ENCODE results near the gene VWA8. TPM values are rescaled to one million over a fixed set of nuclear protein-coding genes. Genes with fewer than 3 reads are reported as not detected.

Gene VWA8
- total and polyA plus RNA-seq, 8 donors = 11.9 to 24.4 (median 14.4) TPM

DNA sequence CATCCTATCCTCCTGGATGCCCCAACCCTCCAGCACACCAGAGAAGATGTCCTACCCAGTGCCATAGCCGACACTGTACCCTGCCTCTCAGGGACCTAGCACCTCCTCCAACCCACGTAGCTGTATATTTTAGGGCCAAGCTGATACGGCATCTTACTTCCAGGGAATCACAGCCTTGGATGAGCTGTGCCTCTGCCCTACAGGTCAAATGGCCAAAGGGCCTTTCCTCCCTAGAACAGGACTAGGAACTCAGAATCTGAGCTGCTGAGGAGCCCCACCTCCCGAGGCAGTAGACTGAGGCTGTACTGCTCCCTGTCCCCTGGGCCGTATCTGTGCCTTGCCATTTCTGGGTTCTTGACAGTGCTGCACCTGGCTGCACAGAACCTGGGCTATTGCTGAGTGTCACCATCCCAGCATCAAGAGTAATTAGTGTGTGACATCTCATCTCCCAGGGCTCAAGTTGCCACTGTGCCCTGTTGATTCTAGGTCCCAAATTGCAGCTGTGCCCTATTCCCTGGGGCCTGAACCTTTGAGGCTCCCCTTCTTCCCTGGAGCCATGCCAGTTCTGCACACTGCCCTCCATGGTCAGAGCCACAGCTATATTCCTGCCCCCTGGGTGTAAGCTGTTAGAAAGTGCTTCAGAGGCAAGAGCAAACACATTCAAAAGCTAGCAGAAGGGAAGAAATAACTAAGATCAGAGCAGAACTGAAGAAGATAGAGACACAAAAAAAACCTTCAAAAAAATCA is 41.0 kb downstream of the VWA8 start:
- Histone ChIP-seq H3K9me3 (peaks cover 0 to 15% of the 10 kb centered on the region in 2 donors), H3K27ac (no peak overlapping the region), H3K27me3 (no peaks in the 10 kb centered on the region), H3K4me3 (no peak overlapping the region), H3K36me3 (no peaks in the 10 kb centered on the region), H3K4me1 (peaks cover 0 to 9% of the 10 kb centered on the region in 2 donors)
- DNase-seq (no peak), ATAC-seq (no peak)
- intact Hi-C loops (cut with DNase I) = no loop called here
- TF ChIP-seq CTCF (IDR thresholded peaks at IDR 0.05) = no peak

DNA sequence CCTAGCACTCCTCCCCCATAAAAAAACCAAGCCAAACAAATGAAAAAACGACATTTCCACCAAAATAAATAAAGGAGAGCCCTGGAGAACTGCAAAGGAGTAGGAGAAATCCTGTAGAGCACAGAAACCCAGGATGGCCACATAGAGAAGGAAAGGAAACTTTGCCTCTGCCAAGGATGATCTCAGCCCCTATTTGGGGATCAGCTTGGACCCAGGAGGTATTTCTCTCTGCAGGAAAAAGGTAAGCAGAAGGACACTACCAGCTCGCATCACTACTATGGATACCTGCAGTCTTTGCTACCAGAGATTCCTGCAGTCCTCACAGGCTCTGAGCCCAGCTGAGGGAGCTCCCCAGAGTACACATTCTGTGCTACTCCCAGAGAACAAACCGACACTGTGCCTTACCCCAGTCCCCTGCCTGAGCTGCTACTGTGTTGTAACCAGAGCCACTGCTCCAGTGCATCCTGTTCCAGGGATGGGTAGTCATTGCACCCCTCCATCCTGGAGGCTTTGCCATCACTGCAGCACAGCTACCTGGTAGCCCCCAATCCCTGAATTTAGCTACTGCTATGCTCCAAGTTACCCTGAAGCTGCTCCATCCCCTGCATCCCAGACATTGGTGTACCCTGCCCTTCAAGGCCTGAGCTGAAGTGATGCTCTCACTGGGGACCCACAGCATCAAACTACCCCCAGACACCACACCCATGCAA is 41.7 kb downstream of the VWA8 start:
- ATAC-seq = no peak
- intact Hi-C loops (cut with DNase I) = no loop called here
- Histone ChIP-seq H3K9me3 (peaks cover 0 to 10% of the 10 kb centered on the region in 2 donors), H3K4me3 (no peak overlapping the region), H3K36me3 (no peaks in the 10 kb centered on the region), H3K4me1 (peaks cover 0 to 9% of the 10 kb centered on the region in 2 donors), H3K27me3 (no peaks in the 10 kb centered on the region), H3K27ac (no peak overlapping the region)
- TF ChIP-seq CTCF (IDR thresholded peaks at IDR 0.05) = no peak
- no peak for DNase-seq

DNA sequence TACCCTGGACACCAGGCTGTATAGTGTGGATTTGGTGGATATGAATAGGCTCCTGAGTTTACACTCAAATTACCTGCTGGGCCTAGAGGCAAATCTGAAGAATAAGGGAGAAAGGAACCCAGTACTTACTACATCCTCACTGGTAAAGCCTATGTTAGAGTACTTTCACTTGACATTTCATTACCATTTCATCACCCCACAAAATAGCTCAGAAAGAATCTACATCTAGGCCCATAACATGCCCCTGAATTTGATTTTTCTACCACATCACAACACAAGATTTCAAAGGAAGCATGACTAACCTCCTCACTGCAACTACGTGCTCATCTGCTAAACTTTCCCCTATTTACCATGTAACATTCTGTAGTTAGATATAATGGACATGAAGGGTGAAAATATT is 43.3 kb downstream of the VWA8 start:
- DNase-seq (no peak), ATAC-seq (no peak)
- intact Hi-C loops (cut with DNase I) = no loop called here
- H3K36me3 ChIP-seq = no peaks in the 10 kb centered on the region
- H3K4me3 ChIP-seq = no peak overlapping the region
- no peaks in the 10 kb centered on the region for H3K9me3 ChIP-seq
- no peaks in the 10 kb centered on the region for H3K27me3 ChIP-seq
- peaks cover 0 to 9% of the 10 kb centered on the region in 2 donors for H3K4me1 ChIP-seq
- no peak for TF ChIP-seq CTCF (IDR thresholded peaks at IDR 0.05)
- no peak overlapping the region for H3K27ac ChIP-seq

GRCh38 chr13:41916173-41916954 is 44.5 kb downstream of the VWA8 start:
- DNase-seq (peak in 1 of 4 donors; percentile 13), ATAC-seq (peak; percentile 62)
- no peaks in the 10 kb centered on the region for H3K9me3 ChIP-seq
- no peaks in the 10 kb centered on the region for H3K27me3 ChIP-seq
- H3K27ac ChIP-seq = no peak overlapping the region
- intact Hi-C loops (cut with DNase I) = no loop called here
- TF ChIP-seq CTCF (IDR thresholded peaks at IDR 0.05) = no peak
- no peak overlapping the region for H3K4me3 ChIP-seq
- H3K36me3 ChIP-seq = no peaks in the 10 kb centered on the region
- peaks cover 0 to 9% of the 10 kb centered on the region in 2 donors for H3K4me1 ChIP-seq

- H3K4me3 ChIP-seq = no peak overlapping the region
- no peaks in the 10 kb centered on the region for H3K9me3 ChIP-seq
- intact Hi-C loops (cut with DNase I) = no loop called here
- H3K4me1 ChIP-seq = peaks cover 0 to 9% of the 10 kb centered on the region in 2 donors
- DNase-seq = no peak
- no peak for ATAC-seq
- no peak for TF ChIP-seq CTCF (IDR thresholded peaks at IDR 0.05)
- H3K27me3 ChIP-seq = no peaks in the 10 kb centered on the region
- H3K36me3 ChIP-seq = no peaks in the 10 kb centered on the region
- H3K27ac ChIP-seq = no peak overlapping the region
Measured at GRCh38 chr13:41915081-41915480, 45.8 kb downstream of the VWA8 start.
